Measurements from ENCODE around the gene ENPEP.

DNA sequence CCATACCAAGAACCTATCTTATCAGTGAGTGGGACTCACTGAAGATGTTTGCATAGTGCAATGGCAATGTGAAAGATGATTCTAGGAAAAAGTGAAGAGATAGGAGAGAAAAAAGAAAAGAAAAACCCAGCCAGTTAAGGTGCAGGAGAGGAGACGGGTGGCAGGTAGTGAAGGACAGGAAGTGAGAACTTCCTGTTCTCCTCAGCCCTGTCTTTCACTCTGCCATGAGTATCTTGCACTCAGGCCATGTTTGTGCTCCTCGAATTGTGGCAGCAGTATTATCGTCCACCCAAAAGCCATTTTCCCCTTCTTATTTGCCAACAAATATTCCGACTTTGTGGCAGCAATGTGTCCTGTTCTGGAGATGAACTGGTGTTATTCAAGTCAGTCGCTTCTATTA is 8.6 kb upstream of the ENPEP start:
- no peak for TF ChIP-seq CTCF (IDR thresholded peaks at IDR 0.05)
- TF ChIP-seq POLR2A (IDR thresholded peaks at IDR 0.05): no peak
- TF ChIP-seq POLR2AphosphoS5 (IDR thresholded peaks at IDR 0.05): no peak
